ENCODE results near the gene KIF16B.

DNA sequence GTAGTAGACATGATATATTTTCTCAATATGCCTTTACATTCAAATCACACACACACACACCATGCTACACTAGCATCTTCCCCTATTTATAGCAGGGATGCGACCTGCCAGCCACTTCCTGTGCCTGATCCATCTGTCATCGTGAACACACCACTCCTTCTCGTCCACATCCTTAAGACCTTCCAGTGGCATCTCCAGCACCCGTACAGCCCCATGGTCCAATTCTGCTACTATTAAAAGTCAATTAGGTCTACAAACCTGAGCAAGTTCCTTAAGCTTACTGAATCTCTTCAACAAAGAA lies 54.5 kb downstream of the KIF16B start:
- TF ChIP-seq, protein P1, sequence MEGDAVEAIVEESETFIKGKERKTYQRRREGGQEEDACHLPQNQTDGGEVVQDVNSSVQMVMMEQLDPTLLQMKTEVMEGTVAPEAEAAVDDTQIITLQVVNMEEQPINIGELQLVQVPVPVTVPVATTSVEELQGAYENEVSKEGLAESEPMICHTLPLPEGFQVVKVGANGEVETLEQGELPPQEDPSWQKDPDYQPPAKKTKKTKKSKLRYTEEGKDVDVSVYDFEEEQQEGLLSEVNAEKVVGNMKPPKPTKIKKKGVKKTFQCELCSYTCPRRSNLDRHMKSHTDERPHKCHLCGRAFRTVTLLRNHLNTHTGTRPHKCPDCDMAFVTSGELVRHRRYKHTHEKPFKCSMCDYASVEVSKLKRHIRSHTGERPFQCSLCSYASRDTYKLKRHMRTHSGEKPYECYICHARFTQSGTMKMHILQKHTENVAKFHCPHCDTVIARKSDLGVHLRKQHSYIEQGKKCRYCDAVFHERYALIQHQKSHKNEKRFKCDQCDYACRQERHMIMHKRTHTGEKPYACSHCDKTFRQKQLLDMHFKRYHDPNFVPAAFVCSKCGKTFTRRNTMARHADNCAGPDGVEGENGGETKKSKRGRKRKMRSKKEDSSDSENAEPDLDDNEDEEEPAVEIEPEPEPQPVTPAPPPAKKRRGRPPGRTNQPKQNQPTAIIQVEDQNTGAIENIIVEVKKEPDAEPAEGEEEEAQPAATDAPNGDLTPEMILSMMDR (IDR thresholded peaks at IDR 0.05): no peak
- TF ChIP-seq POLR2A (IDR thresholded peaks at IDR 0.05): no peak
